ENCODE results near the gene SPAG6.
"Not testable (repeated sequence)": the region's sequence is repeated elsewhere in the genome, so short reads cannot be mapped to it uniquely, and the experiment has no call there.

SPAG6 gene

GRCh38 chr10:22345301-22346095, at the start of gene SPAG6:
SPAG6 (plus strand) TSS chr10:22345496; CDS start chr10:22345612, 116 bp downstream.
- DNase-seq (ENCODE audit: low read depth) = no peak

- no peak for DNase-seq (ENCODE audit: low read depth)
These were observed 44.1 kb upstream of the SPAG6 start for GRCh38 chr10:22301193-22301592.

- DNase-seq (ENCODE audit: low read depth) = no peak
These were observed 41.8 kb upstream of the SPAG6 start for GRCh38 chr10:22303461-22303860.

- no peak for DNase-seq (ENCODE audit: low read depth)
These were observed 39.6 kb upstream of the SPAG6 start for GRCh38 chr10:22305721-22306120.

- no peak for DNase-seq (ENCODE audit: low read depth)
These were observed 36.9 kb upstream of the SPAG6 start for GRCh38 chr10:22308390-22308789.

GRCh38 chr10:22309180-22310000, 35.9 kb upstream of the SPAG6 start:
- DNase-seq (ENCODE audit: low read depth) = no peak

- DNase-seq (ENCODE audit: low read depth) = not testable (repeated sequence)
These were observed 35.3 kb upstream of the SPAG6 start for GRCh38 chr10:22310012-22310411.

- no peak for DNase-seq (ENCODE audit: low read depth)
These were observed 34.4 kb upstream of the SPAG6 start for GRCh38 chr10:22310928-22311327.

GRCh38 chr10:22314852-22315251, 30.4 kb upstream of the SPAG6 start:
- no peak for DNase-seq (ENCODE audit: low read depth)

- DNase-seq (ENCODE audit: low read depth) = no peak
These were observed 29.6 kb upstream of the SPAG6 start for GRCh38 chr10:22315455-22316285.

- peak; percentile 73 for DNase-seq (ENCODE audit: low read depth)
These were observed 28.8 kb upstream of the SPAG6 start, which contains the start of gene COMMD3 for GRCh38 chr10:22316286-22317075. COMMD3 (plus strand) TSS chr10:22316388; CDS start chr10:22316418, 30 bp downstream.

GRCh38 chr10:22317076-22317370, 28.3 kb upstream of the SPAG6 start:
- DNase-seq (ENCODE audit: low read depth) = no peak

GRCh38 chr10:22317771-22318565, 27.3 kb upstream of the SPAG6 start:
- no peak for DNase-seq (ENCODE audit: low read depth)

- no peak for DNase-seq (ENCODE audit: low read depth)
These were observed 26.5 kb upstream of the SPAG6 start for GRCh38 chr10:22318772-22319171.

- no peak for DNase-seq (ENCODE audit: low read depth)
These were observed 25.7 kb upstream of the SPAG6 start for GRCh38 chr10:22319547-22319979.

- no peak for DNase-seq (ENCODE audit: low read depth)
These were observed 25.2 kb upstream of the SPAG6 start for GRCh38 chr10:22319980-22320558.

- peak; percentile 66 for DNase-seq (ENCODE audit: low read depth)
These were observed 24.6 kb upstream of the SPAG6 start, which contains the start of gene BMI1 for GRCh38 chr10:22320591-22321155. BMI1 (plus strand) TSS chr10:22321099; CDS start chr10:22326450, 5,351 bp downstream.

GRCh38 chr10:22321156-22321923, 24.0 kb upstream of the SPAG6 start:
- DNase-seq (ENCODE audit: low read depth) = no peak
